Measurements from ENCODE around the gene LGI1.

GRCh38 chr10:93710333-93710909, 47.3 kb upstream of the LGI1 start:
- TF ChIP-seq POLR2AphosphoS5 (IDR thresholded peaks at IDR 0.05) (no peak), CTCF (IDR thresholded peaks at IDR 0.05) (no peak)

Data from breast epithelium (tissue), 3 donors.